Epithelial cell of alveolus of lung (primary cell): ENCODE measurements around the gene STMN3. TPM values are rescaled to one million over a fixed set of nuclear protein-coding genes. Genes with fewer than 3 reads are reported as not detected.

ENCODE experiments used
- total RNA-seq: library from RNA; depleted of rRNA; stranded (reverse); fragments of >200 nt; gene quantifications from 2 replicates; pipeline ENCODE4 v1.2.1, GENCODE V29; 2015

The STMN3 gene
- 38.9 and 65.8 TPM in 2 replicates for total RNA-seq

DNA sequence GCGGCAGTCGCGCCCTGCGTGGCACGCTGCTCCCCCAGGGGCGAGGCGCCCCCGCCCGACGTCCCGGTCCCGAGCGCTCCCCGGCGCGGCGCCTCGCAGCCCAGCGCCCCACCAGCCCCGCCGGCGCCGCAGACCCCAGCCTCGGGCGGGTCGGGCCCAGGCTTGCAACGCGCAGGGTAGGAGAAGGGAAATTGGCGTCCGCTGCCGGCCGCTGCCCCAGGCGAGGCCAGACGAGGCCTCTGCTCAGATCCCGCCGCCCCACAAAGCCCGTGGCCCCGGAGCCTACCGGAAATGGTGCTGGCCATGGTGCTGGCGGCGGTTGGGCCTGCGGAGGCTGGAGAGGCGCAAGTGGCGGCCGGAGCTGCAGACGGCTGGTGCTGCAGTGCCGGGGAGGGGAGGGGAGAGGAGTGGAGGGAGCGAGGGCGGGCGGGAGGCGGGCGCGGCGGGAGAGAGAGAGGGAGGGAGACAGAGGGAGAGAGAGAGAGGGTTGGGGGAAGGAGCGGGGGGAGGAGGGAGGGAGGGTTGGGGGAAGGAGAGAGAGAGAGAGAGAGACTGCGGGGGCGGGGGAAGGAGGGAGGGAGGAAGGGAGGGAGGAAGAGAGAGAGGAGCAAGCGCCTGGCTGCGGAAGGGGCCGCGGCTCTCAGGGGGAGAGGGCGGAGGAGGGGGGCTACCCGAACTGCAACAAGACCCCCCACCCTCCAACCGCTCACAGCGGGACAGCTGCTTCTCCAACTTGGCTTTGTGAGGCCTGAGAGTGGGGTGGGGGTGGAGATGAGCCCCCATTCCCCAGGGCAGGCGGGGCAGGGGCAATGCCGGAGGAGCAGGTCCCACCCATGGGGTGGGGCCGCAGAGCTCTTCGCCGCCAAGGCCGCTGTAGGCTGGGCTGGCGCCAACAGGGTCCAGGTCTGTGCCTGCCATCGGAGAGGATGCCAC is at the start of gene STMN3:
STMN3 (minus strand) TSS at position 384 of the 933 bp plus-strand sequence; CDS start at position 305, 79 bp downstream.

DNA sequence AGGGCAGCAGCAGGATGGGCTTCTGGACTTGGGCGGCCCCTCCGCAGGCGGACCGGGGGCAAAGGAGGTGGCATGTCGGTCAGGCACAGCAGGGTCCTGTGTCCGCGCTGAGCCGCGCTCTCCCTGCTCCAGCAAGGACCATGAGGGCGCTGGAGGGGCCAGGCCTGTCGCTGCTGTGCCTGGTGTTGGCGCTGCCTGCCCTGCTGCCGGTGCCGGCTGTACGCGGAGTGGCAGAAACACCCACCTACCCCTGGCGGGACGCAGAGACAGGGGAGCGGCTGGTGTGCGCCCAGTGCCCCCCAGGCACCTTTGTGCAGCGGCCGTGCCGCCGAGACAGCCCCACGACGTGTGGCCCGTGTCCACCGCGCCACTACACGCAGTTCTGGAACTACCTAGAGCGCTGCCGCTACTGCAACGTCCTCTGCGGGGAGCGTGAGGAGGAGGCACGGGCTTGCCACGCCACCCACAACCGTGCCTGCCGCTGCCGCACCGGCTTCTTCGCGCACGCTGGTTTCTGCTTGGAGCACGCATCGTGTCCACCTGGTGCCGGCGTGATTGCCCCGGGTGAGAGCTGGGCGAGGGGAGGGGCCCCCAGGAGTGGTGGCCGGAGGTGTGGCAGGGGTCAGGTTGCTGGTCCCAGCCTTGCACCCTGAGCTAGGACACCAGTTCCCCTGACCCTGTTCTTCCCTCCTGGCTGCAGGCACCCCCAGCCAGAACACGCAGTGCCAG is 43.6 kb upstream of the STMN3 start, which contains the start of gene TNFRSF6B:
TNFRSF6B (plus strand) TSS at position 25 of the 729 bp plus-strand sequence; CDS start at position 141, 116 bp downstream.

DNA sequence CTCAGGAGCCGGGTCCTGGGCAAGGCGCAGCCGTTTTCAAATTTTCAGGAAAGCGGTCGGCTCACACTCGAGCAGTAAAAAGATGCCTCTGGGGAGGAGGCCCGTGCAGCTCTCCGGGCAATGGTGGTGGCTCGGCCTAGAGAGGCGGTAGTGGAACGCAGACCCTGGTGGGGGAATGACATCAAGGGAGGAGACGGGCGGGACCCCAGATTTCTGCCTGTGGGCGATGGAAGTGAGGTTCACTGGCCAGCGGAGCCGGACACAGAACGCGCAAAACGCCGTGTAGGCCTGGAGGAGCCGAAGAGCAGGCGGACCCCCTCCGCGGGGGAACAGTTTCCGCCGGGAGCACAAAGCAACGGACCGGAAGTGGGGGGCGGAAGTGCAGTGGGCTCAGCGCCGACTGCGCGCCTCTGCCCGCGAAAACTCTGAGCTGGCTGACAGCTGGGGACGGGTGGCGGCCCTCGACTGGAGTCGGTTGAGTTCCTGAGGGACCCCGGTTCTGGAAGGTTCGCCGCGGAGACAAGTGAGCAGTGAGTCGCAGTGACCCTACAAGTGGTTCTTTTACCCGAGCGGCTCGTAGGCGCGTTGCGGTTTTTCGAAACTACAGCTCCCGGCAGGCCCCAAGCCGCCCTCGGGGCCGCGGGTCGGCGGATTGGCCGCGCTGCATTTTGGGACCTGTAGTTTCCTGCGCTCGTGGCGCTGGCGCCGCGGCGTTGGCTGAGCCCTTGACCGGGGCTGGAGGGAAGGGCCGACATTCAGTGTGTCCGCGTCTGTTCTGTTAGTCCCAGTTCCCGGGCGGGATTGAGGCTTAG is 4.9 kb upstream of the STMN3 start, which contains the start of gene RTEL1:
RTEL1 (plus strand) TSS at position 376 of the 812 bp plus-strand sequence. CDS start 1,091 bp downstream, outside the sequence.

DNA sequence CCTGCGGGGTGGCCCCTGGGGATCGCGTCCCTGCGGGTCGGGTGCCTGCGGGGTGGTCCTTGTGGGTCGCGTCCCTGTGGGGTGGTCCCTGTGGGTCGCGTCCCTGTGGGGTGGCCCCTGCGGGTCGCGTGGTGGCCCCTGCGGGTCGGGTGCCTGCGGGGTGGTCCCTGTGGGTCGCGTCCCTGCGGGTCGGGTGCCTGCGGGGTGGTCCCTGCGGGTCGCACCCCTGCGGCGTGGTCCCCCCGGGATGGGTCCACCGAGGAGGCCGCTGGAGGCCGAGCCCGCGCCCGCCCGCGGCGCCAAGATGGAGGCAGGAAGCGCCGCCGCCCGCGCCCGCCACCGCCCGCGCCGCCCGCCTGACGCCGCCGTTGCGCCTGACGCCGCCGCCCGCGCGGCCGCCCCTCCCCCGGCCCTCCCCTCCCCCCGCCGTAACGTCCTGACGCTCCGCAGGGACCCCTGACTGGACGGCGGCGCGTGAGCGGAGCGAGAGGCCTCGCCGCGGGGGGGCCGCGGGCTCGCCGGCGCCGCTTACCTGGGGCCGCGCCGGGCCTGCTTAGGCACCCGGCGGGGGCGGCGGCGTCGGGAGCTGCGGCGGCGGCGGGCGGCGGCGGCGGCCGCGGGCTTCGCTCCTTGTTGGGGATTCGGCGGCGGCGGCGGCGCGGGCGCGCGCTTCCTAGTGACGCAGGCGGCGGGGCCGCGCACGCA is 26.6 kb downstream of the STMN3 start, which contains the start of gene GMEB2:
GMEB2 (minus strand) TSS at position 678 of the 705 bp plus-strand sequence. CDS start 7,704 bp downstream, outside the sequence.

Other genes starting within 250 kb of the STMN3 start
- gene KCNQ2, start 180.8 kb downstream of the STMN3 start, total RNA-seq, result not detected in 2 replicates
- 1.3 and 1.4 TPM in 2 replicates for gene EEF1A2, start 154.3 kb downstream of the STMN3 start, total RNA-seq
- 107 and 208 TPM in 2 replicates for gene PPDPF, start 132.7 kb downstream of the STMN3 start, total RNA-seq
- gene PTK6, start 116.0 kb downstream of the STMN3 start, total RNA-seq, result not detected in 2 replicates
- not detected in 2 replicates for gene SRMS, start 105.7 kb downstream of the STMN3 start, total RNA-seq
- 0.78 TPM in 1 of 2 replicates, not detected in the other for gene FNDC11, start 99.3 kb downstream of the STMN3 start, total RNA-seq
- 40.4 and 58.7 TPM in 2 replicates for gene HELZ2, start 79.2 kb downstream of the STMN3 start, total RNA-seq
- gene GMEB2, start 26.3 kb downstream of the STMN3 start, total RNA-seq, result 12.3 and 14.0 TPM in 2 replicates
- 12.4 and 18.2 TPM in 2 replicates for gene RTEL1, start 4.9 kb upstream of the STMN3 start, total RNA-seq
- gene TNFRSF6B, start 43.2 kb upstream of the STMN3 start, total RNA-seq, result 3.6 and 144 TPM in 2 replicates
- gene ARFRP1, start 54.6 kb upstream of the STMN3 start, total RNA-seq, result 42.3 and 45.3 TPM in 2 replicates
- 17.3 and 23.1 TPM in 2 replicates for gene ZGPAT, start 54.6 kb upstream of the STMN3 start, total RNA-seq
- gene LIME1, start 83.2 kb upstream of the STMN3 start, total RNA-seq, result 1.3 and 1.9 TPM in 2 replicates
- gene SLC2A4RG, start 86.4 kb upstream of the STMN3 start, total RNA-seq, result 25.2 and 58.7 TPM in 2 replicates
- 3.7 TPM in 2 replicates for gene ZBTB46, start 177.8 kb upstream of the STMN3 start, total RNA-seq
- not detected in 2 replicates for gene ABHD16B, start 208.1 kb upstream of the STMN3 start, total RNA-seq
- gene TPD52L2, start 211.8 kb upstream of the STMN3 start, total RNA-seq, result 83.8 and 132 TPM in 2 replicates
- 40.2 and 42.1 TPM in 2 replicates for gene DNAJC5, start 241.7 kb upstream of the STMN3 start, total RNA-seq